ENCODE results near the gene VPREB3.

DNA sequence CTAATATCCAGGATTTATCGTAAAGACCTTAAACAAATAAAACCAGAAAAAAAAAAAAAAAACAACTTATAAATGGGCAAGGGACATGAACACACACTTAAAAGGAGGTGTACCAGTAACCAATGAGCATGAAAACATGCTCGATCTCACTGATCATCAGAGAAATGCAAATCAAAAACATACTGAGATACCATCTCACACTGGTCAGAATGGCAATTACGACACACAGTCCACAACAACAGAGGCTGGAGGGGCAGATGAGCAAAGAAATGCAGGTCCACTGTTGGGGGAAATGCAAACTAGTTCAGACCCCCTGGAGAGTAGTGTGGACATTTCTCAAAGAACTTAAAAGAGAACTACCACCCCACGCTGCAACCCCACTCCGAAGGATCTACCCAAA is 50.2 kb downstream of the VPREB3 start:
- TF ChIP-seq POLR2A (IDR thresholded peaks at IDR 0.05) = no peak
- TF ChIP-seq, protein P1, sequence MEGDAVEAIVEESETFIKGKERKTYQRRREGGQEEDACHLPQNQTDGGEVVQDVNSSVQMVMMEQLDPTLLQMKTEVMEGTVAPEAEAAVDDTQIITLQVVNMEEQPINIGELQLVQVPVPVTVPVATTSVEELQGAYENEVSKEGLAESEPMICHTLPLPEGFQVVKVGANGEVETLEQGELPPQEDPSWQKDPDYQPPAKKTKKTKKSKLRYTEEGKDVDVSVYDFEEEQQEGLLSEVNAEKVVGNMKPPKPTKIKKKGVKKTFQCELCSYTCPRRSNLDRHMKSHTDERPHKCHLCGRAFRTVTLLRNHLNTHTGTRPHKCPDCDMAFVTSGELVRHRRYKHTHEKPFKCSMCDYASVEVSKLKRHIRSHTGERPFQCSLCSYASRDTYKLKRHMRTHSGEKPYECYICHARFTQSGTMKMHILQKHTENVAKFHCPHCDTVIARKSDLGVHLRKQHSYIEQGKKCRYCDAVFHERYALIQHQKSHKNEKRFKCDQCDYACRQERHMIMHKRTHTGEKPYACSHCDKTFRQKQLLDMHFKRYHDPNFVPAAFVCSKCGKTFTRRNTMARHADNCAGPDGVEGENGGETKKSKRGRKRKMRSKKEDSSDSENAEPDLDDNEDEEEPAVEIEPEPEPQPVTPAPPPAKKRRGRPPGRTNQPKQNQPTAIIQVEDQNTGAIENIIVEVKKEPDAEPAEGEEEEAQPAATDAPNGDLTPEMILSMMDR (IDR thresholded peaks at IDR 0.05) = no peak
